ENCODE data around the gene OLFML3. TPM values are rescaled to one million over a fixed set of nuclear protein-coding genes. Genes with fewer than 3 reads are reported as not detected.
A peak's percentile ranks its signal among the peaks of the same experiment; 100 is the strongest.

Gene OLFML3
- total RNA-seq, 4 donors from 2014 or later: 86.6 to 302 (median 122) TPM

GRCh38 chr1:113976609-113977278 lies 2.5 kb upstream of the OLFML3 start:
- TF ChIP-seq CTCF (IDR thresholded peaks at IDR 0.05): peak in 3 of 4 experiments; percentile 38 to 56 (median 50)
- no peak for TF ChIP-seq POLR2A (IDR thresholded peaks at IDR 0.05)
- Histone ChIP-seq H3K27me3 (no peaks in the 10 kb centered on the region), H3K4me3 (no peak overlapping the region), H3K27ac (peak overlapping the region; percentile 18 to 45), H3K36me3 (no peaks in the 10 kb centered on the region), H3K4me1 (peaks cover 0 to 20% of the 10 kb centered on the region in 2 donors), H3K9me3 (no peaks in the 10 kb centered on the region)
- intact Hi-C loops (cut with DNase I; ENCODE audit: low total_unique reads): loop anchor here (5.0 kb wide), 1 partner anchor 306 kb away; no protein-coding TSS in a partner anchor
- peak in 1 of 2 donors; percentile 50 for DNase-seq

GRCh38 chr1:113977906-113978305 lies 1.4 kb upstream of the OLFML3 start:
- intact Hi-C loops (cut with DNase I; ENCODE audit: low total_unique reads): loop anchor here (5.0 kb wide), 1 partner anchor 304 kb away; no protein-coding TSS in a partner anchor
- peaks cover 0 to 22% of the 10 kb centered on the region in 2 donors for H3K4me1 ChIP-seq
- DNase-seq: no peak
- H3K4me3 ChIP-seq: no peak overlapping the region
- no peak for TF ChIP-seq POLR2A (IDR thresholded peaks at IDR 0.05)
- H3K36me3 ChIP-seq: no peaks in the 10 kb centered on the region
- no peaks in the 10 kb centered on the region for H3K9me3 ChIP-seq
- peak overlapping the region; percentile 92 for H3K27ac ChIP-seq
- H3K27me3 ChIP-seq: no peaks in the 10 kb centered on the region

GRCh38 chr1:113980110-113980509 lies 836 bp downstream of the OLFML3 start:
- Histone ChIP-seq H3K36me3 (no peaks in the 10 kb centered on the region), H3K4me1 (peaks cover 8 to 28% of the 10 kb centered on the region in 2 donors), H3K9me3 (no peaks in the 10 kb centered on the region), H3K27ac (peak overlapping the region; percentile 92), H3K4me3 (peak overlapping the region; percentile 33 to 44), H3K27me3 (no peaks in the 10 kb centered on the region)
- DNase-seq: peak; percentile 82 to 84
- TF ChIP-seq POLR2A (IDR thresholded peaks at IDR 0.05) (no peak), CTCF (IDR thresholded peaks at IDR 0.05) (no peak)
- intact Hi-C loops (cut with DNase I; ENCODE audit: low total_unique reads): no loop called here

- Histone ChIP-seq H3K27ac (peak overlapping the region; percentile 92), H3K4me1 (peaks cover 8 to 18% of the 10 kb centered on the region in 2 donors), H3K4me3 (peak overlapping the region; percentile 18 to 32), H3K36me3 (no peaks in the 10 kb centered on the region), H3K27me3 (no peaks in the 10 kb centered on the region), H3K9me3 (no peaks in the 10 kb centered on the region)
- intact Hi-C loops (cut with DNase I; ENCODE audit: low total_unique reads): no loop called here
- peak; percentile 83 to 85 for DNase-seq
- peak in 1 of 2 donors; percentile 21 for TF ChIP-seq POLR2A (IDR thresholded peaks at IDR 0.05)
- no peak for TF ChIP-seq CTCF (IDR thresholded peaks at IDR 0.05)
These were observed 3.0 kb downstream of the OLFML3 start for GRCh38 chr1:113981962-113982931.

GRCh38 chr1:113982949-113983348 lies 3.7 kb downstream of the OLFML3 start:
- Histone ChIP-seq H3K4me1 (peaks cover 8 to 18% of the 10 kb centered on the region in 2 donors), H3K27ac (peak overlapping the region; percentile 92), H3K4me3 (peak overlapping the region; percentile 18 to 32), H3K9me3 (no peaks in the 10 kb centered on the region), H3K36me3 (no peaks in the 10 kb centered on the region), H3K27me3 (no peaks in the 10 kb centered on the region)
- no peak for DNase-seq
- TF ChIP-seq CTCF (IDR thresholded peaks at IDR 0.05) (no peak), POLR2A (IDR thresholded peaks at IDR 0.05) (no peak)
- intact Hi-C loops (cut with DNase I; ENCODE audit: low total_unique reads): no loop called here

Data from uterus (tissue), 4 donors.